22Rv1 (cell line): ENCODE results near the gene BACH2.

Source experiments
- H3K27ac ChIP-seq: fragments of 450-650 bp; 2 replicates; pipeline ENCODE4 v1.5.1; 2017
- ZFX ChIP-seq: fragments of 450-650 bp; IDR thresholded peaks from 2 replicates; pipeline ENCODE4 v1.6.1; 2017; ENCODE audit warnings: antibody characterized with exemption, borderline replicate concordance
- TF ChIP-seq, protein P1 (sequence below): fragments of 450-650 bp; IDR thresholded peaks from 2 replicates; pipeline ENCODE4 v1.5.1; 2017; ENCODE audit warnings: mild to moderate bottlenecking

BACH2 gene

GRCh38 chr6:90098627-90099026 lies 198.0 kb downstream of the BACH2 start:
- no peak overlapping the region for H3K27ac ChIP-seq
- TF ChIP-seq, protein P1, sequence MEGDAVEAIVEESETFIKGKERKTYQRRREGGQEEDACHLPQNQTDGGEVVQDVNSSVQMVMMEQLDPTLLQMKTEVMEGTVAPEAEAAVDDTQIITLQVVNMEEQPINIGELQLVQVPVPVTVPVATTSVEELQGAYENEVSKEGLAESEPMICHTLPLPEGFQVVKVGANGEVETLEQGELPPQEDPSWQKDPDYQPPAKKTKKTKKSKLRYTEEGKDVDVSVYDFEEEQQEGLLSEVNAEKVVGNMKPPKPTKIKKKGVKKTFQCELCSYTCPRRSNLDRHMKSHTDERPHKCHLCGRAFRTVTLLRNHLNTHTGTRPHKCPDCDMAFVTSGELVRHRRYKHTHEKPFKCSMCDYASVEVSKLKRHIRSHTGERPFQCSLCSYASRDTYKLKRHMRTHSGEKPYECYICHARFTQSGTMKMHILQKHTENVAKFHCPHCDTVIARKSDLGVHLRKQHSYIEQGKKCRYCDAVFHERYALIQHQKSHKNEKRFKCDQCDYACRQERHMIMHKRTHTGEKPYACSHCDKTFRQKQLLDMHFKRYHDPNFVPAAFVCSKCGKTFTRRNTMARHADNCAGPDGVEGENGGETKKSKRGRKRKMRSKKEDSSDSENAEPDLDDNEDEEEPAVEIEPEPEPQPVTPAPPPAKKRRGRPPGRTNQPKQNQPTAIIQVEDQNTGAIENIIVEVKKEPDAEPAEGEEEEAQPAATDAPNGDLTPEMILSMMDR: no peak
- TF ChIP-seq ZFX: no peak

DNA sequence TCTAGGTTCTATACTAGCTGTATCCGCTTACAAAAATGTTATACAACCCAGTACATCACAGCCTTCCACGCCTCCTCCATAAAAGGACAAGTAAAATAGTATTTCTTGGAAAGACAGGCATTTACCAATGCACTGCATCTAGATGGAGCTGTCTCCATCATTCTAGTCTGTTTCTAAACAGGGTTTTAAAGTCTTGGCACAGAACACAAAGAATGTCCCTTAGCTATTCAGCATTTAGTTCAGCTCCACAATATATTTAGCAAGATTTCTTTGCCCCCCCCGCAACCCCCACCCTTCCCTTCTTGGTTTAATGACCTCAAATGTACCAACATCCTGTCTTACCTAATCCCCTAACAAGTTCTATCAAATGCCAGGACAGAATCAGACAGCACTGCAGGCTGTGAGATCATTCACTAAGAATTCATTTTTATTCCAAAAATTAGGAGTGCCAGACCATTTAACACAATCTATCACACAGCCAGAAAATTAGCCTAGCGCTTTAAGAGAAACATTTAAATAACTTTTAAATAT lies 198.6 kb downstream of the BACH2 start:
- TF ChIP-seq ZFX: no peak
- TF ChIP-seq, protein P1: no peak
- H3K27ac ChIP-seq: no peak overlapping the region

GRCh38 chr6:90097356-90097755 lies 199.3 kb downstream of the BACH2 start:
- H3K27ac ChIP-seq: no peak overlapping the region
- TF ChIP-seq, protein P1: no peak

DNA sequence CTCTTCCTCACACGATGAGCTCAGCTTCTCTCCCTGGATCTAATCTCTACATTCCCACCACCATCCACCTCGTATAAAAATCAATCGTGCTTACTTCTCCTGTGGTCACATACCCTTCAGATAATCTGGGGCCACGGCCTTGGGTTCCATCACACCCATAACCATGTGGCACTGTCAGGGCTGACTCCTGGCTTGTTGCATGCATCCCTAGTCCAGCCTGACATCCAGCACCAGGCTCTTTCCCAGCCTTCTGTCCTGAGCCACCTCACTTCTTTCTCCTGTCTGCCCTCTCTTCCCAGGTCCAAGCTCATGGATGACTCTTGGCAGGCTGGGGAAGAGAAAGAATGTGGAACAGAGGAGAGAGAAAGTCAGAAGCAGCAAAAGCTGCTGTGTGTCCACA lies 199.8 kb downstream of the BACH2 start:
- no peak overlapping the region for H3K27ac ChIP-seq
- TF ChIP-seq ZFX: no peak
- TF ChIP-seq, protein P1: no peak

DNA sequence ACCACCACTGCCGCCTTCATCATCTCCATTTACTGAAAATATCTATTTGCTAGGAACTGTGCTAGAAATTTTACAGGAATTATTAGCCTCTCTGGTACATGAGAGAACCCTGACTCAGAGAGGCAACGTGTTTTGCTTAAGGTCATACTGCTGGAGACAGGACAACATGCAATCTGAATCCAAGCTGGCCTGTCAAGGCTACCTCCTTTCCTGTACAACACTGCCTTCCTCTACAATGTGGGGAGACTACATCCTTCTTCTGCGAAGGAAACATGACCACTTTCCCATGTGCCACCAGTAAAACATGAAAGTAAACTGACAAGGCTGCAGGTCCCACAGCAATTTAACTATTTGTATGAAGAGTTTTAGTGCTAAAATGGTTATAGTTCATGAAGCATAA lies 200.9 kb downstream of the BACH2 start:
- no peak overlapping the region for H3K27ac ChIP-seq
- TF ChIP-seq, protein P1: no peak
- no peak for TF ChIP-seq ZFX

DNA sequence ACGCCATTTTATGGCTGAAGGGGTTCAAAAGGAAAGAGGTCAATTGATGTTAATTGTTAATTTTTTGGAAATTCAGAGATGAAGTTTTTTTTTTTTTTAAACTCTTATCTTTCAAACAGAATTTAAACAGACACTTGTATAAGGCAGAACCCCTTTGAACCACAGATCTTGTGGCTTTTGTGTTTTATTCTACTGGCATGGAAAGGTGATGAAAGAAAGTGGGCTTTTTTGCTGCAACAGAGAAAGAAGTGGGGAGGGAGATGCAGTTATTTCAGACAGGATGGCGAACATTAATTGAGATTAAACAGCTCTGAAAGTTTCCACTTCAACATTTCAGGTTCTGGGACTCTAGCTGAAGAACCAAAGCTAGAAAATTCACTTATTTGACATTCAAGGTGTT lies 201.5 kb downstream of the BACH2 start:
- H3K27ac ChIP-seq: no peak overlapping the region

DNA sequence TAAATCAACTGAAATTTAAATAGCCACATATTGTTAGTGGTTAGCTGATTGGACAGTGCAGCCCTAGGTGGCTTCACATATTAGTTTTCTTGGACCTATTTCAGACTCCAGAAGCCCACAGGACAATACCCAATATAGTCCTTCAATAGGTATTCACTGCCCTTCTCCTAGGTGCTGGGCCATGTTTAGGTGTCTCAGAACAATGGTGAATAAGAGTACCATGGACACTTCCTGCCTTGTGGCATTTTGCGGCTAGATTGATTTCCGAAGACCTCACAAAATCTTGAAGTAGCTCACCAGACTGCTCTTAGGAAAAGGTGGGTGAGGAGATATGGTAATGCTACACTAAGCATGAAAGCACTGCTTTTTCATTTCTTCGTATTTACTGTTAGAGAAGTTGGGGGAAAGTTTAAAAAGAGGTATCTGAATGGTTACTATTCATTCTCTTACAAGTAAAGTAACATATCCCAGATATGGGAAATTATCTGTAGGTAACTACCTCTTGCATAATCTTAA lies 203.0 kb downstream of the BACH2 start:
- H3K27ac ChIP-seq: no peak overlapping the region
- TF ChIP-seq, protein P1: no peak
- TF ChIP-seq ZFX: no peak

More for the DNA sequence above, 201.5 kb downstream of the BACH2 start:
- no peak for TF ChIP-seq ZFX
- TF ChIP-seq, protein P1: no peak
